Activated naive CD4-positive, alpha-beta T cell treated with anti-CD3 and anti-CD28 coated beads, Interleukin-2, amount 50 U/mL, for 24 hours (primary cell): ENCODE results near the gene PARD3B.

Experiments used
- H3K27ac Mint-ChIP-seq: one replicate; pipeline ENCODE4 v1.8.0; 2021; ENCODE audit warnings: mild to moderate bottlenecking, mixed read lengths
- H3K27me3 Mint-ChIP-seq: one replicate; pipeline ENCODE4 v1.8.0; 2021; ENCODE audit warnings: mixed read lengths
- H3K36me3 Mint-ChIP-seq: one replicate; pipeline ENCODE4 v1.8.0; 2021; ENCODE audit warnings: mixed read lengths
- H3K4me1 Mint-ChIP-seq: one replicate; pipeline ENCODE4 v1.8.0; 2021; ENCODE audit warnings: mixed read lengths
- H3K4me3 Mint-ChIP-seq: one replicate; pipeline ENCODE4 v1.8.0; 2021; ENCODE audit warnings: mild to moderate bottlenecking, mixed read lengths
- H3K9me3 Mint-ChIP-seq: one replicate; pipeline ENCODE4 v1.8.0; 2021; ENCODE audit warnings: mixed read lengths

Gene PARD3B

DNA sequence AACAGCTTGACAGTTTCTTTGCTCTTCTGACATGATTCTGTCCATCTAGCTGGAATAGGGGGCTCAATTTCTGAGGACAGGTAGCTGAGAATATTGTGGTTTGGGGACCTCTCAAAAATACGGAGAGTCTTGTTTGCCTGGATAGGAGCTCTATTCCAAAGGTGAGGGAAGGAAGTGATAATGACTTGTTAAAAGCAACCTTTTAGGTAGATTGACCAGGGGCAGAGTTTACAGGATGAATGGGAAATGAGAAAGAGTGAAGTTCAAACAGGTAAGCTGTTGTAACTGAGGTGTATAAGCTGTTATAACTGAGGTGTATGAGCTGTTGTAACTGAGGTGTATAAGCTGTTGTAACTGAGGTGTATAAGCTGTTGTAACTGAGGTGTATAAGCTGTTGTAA lies 25.1 kb downstream of the PARD3B start:
- no peak overlapping the region for H3K4me3 Mint-ChIP-seq

DNA sequence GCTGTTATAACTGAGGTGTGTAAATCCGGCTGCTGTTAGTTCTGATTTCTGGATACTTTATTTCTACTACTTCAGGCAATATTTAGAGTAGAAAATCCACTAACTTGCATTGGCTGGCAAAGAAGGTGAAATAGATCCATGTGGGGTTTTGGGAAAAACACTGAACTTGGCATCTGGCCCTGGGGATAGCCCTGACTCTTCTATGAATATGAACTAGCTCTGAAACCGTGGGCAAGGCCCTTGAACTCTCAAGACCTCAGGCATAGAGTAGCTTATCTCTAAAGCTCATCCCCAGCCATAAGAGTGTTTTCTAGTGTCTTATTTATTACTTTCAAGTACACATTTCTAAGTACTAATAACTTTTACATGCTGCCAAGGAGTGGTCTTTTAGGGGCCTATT lies 25.8 kb downstream of the PARD3B start:
- H3K4me3 Mint-ChIP-seq: no peak overlapping the region
- no peaks in the 10 kb centered on the region for H3K36me3 Mint-ChIP-seq
- no peaks in the 10 kb centered on the region for H3K4me1 Mint-ChIP-seq
- H3K9me3 Mint-ChIP-seq: no peaks in the 10 kb centered on the region
- no peak overlapping the region for H3K27ac Mint-ChIP-seq
- H3K27me3 Mint-ChIP-seq: peaks cover 2% of the 10 kb centered on the region

More for the DNA sequence above, 25.1 kb downstream of the PARD3B start:
- peaks cover 2% of the 10 kb centered on the region for H3K27me3 Mint-ChIP-seq
- H3K27ac Mint-ChIP-seq: no peak overlapping the region
- no peaks in the 10 kb centered on the region for H3K36me3 Mint-ChIP-seq
- H3K4me1 Mint-ChIP-seq: no peaks in the 10 kb centered on the region
- no peaks in the 10 kb centered on the region for H3K9me3 Mint-ChIP-seq

DNA sequence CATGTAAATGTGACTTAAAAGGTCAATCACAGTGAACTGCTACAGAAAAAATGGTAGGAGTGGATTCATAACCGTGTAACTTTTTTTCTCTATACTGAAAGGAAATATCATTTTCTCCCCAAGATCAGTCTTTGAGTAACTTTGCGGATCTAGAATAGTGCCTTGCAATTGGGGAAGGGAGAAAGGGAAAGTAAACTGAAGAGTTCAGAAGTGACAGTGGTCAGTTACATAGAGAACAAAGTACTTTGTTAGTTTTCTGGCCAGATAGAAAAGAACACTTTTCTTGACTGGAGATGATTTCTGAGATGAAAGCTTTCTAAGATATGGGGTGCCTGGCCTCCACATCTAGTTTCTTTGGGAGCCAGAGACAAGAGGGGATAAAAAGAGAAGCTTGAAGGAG lies 26.6 kb downstream of the PARD3B start:
- no peaks in the 10 kb centered on the region for H3K4me1 Mint-ChIP-seq
- no peaks in the 10 kb centered on the region for H3K9me3 Mint-ChIP-seq
- no peak overlapping the region for H3K27ac Mint-ChIP-seq
- H3K4me3 Mint-ChIP-seq: no peak overlapping the region
- H3K36me3 Mint-ChIP-seq: no peaks in the 10 kb centered on the region
- peaks cover 2% of the 10 kb centered on the region for H3K27me3 Mint-ChIP-seq

DNA sequence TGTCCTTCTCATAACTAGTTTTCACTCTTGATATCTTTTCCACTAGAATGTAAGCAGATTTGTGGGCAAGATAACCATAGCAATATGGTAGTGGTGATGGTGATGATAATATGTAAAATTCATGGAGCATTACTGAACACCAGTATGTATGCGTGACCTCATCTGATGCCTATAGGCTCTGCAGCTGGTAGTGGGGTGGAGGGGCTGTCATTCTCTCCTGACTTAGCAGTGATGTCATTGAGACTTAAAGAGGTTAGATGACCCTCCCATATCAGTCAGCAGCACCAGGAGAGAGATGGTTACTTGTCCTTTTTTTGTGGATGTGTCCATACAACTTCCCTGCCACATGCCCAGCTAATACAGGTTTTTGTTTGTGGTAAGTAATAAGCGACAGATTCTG lies 27.9 kb downstream of the PARD3B start:
- no peak overlapping the region for H3K27ac Mint-ChIP-seq
- no peaks in the 10 kb centered on the region for H3K36me3 Mint-ChIP-seq
- H3K4me1 Mint-ChIP-seq: no peaks in the 10 kb centered on the region
- no peaks in the 10 kb centered on the region for H3K9me3 Mint-ChIP-seq
- no peak overlapping the region for H3K4me3 Mint-ChIP-seq
- H3K27me3 Mint-ChIP-seq: peaks cover 2% of the 10 kb centered on the region

DNA sequence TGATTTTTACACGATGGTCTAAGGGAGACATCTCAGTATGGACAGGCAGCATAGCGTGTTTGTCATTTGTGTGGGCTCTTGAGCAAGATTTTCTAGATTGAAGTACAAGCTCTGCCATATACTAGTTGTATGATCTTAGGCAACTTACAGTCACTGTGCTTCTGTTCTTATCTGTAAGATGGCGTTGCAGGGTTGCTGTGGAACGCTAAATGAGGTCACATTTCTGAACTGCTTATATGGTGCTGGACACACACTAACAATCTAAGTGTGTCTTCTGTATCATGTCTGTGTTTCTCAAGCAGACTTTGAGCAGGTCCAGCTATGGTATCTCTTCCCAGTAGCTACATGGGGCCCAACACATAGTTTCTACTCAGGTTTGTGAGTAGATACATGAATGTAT lies 29.2 kb downstream of the PARD3B start:
- H3K4me3 Mint-ChIP-seq: no peak overlapping the region
- no peak overlapping the region for H3K27ac Mint-ChIP-seq
- H3K4me1 Mint-ChIP-seq: no peaks in the 10 kb centered on the region
- H3K9me3 Mint-ChIP-seq: no peaks in the 10 kb centered on the region
- H3K27me3 Mint-ChIP-seq: no peaks in the 10 kb centered on the region
- no peaks in the 10 kb centered on the region for H3K36me3 Mint-ChIP-seq

DNA sequence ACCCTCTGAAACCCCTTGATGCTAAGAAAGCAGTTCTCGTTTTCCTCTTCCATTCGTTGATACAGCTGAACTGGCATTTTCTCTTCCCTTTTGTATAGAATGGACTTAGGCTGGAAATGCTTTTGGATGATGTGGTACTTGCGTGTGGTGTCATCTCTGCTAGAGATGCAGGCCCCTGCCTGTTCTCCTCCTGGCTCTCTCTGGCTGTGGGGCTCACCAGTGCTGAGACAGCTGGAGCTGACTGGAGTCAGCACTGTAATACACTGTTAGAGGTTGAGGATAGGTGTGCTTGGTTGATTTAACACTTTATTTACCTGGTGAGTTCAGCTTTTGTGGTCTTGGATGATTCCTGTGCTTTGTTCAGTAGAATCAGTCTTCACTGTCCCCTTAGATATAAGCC lies 30.2 kb downstream of the PARD3B start:
- Mint-ChIP-seq H3K9me3 (no peaks in the 10 kb centered on the region), H3K27me3 (peaks cover under 1% of the 10 kb centered on the region), H3K4me1 (no peaks in the 10 kb centered on the region), H3K4me3 (no peak overlapping the region), H3K27ac (no peak overlapping the region), H3K36me3 (no peaks in the 10 kb centered on the region)

DNA sequence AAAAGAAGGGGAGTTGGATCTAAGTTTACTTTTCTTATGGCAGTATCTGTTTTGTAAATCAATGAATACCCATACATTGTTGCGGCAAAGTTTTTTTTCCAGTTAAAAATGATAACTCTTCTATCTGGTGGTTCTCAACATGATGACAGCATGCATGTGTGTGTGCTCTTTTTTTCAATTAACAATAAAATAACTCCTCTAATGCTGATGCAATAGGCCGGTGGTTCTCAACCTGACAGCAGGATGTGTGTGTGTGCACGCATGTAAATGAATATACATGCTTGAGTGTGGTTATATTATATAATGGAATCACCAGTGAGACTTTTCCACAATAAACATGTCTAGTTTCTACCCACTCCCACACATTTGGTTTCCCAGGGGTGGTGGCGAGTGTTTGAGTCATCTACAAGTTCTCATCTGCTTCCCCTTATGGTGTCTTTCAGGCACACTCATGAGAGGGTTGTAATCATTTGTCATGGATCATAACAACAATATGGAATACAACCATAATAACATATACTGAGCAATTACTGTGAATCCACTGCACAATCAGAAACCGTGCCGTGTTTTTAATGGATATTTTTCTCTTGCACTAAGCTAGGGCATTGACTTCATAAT lies 31.2 kb downstream of the PARD3B start:
- no peak overlapping the region for H3K4me3 Mint-ChIP-seq
- H3K27ac Mint-ChIP-seq: no peak overlapping the region
- H3K9me3 Mint-ChIP-seq: no peaks in the 10 kb centered on the region

DNA sequence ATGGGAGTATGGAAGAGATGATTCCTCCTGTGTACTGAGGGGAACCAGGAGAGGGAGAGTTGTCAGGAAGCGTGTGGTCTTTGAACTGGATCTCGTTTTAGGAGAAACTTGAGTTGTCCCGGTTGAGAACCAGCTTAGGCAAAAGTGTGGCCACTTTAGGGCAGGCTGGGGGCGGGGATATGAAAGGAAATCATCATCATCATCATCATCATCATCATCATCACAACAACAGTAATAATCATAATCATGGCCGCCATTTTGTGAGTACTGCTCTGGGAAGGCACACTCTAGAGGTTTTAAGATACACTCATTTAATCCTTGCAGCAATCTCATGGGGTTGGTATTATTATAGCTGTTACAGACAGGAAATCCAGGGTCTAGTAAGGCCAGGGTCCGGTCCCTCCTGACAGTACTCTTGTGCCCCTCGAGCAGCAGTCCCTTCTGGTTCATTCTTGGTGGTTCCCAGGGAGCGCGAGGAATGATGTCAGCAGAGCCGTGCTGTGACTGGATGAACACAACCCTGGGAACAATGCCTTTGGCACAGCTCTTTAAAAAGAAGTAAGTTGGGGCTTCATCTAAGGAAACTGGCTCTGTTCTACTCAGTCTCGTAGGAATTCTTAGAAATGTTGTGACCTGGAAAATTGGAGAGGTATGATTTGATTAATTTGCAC lies 33.8 kb downstream of the PARD3B start:
- no peak overlapping the region for H3K4me3 Mint-ChIP-seq
- no peaks in the 10 kb centered on the region for H3K4me1 Mint-ChIP-seq
- peaks cover 5% of the 10 kb centered on the region for H3K27me3 Mint-ChIP-seq
- no peaks in the 10 kb centered on the region for H3K9me3 Mint-ChIP-seq
- H3K27ac Mint-ChIP-seq: no peak overlapping the region
- no peaks in the 10 kb centered on the region for H3K36me3 Mint-ChIP-seq

More for the DNA sequence above, 31.2 kb downstream of the PARD3B start:
- Mint-ChIP-seq H3K27me3 (peaks cover 2% of the 10 kb centered on the region), H3K36me3 (no peaks in the 10 kb centered on the region), H3K4me1 (no peaks in the 10 kb centered on the region)

DNA sequence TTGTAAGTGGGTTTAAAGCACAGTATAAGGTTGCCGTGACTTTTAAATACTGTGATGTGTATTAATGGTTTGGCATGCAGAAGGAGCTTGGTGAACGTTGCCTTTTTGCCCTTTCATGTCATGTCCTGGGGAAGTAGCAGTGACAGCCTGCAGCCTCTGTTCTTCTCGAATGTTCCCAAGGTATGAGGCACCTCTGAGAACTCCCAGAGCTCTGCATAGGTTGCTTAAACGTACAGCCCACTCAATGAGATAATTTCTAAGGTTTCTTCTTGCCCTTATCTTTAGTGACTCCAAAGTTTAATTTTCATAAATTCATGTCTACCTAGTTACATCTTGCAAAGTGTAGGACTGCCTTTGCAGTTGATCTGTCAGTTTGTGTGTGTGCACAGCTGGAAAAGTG lies 36.7 kb downstream of the PARD3B start:
- no peak overlapping the region for H3K4me3 Mint-ChIP-seq
- no peaks in the 10 kb centered on the region for H3K9me3 Mint-ChIP-seq

DNA sequence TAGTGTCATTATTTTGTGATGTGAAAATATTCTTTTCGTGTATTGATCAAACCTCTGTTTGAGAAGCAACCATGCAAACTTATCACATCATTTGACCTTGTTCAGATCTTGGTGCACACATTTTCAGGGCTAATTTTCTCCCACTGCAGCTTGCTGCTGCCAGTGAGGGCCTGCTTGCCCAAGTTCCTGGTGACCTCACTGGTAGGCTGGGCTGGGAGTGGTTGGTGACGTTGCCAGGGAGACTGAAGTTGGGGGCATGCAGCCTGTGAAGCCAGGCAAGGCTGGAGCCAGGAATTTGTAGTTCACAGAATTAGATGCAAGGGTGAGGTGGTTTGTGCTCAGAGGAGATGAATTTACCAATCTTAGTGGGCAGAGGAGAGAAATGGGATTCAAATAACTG lies 38.5 kb downstream of the PARD3B start:
- no peak overlapping the region for H3K4me3 Mint-ChIP-seq
- no peaks in the 10 kb centered on the region for H3K4me1 Mint-ChIP-seq
- no peak overlapping the region for H3K27ac Mint-ChIP-seq
- H3K9me3 Mint-ChIP-seq: no peaks in the 10 kb centered on the region
- peaks cover 5% of the 10 kb centered on the region for H3K27me3 Mint-ChIP-seq
- H3K36me3 Mint-ChIP-seq: no peaks in the 10 kb centered on the region

More for the DNA sequence above, 36.7 kb downstream of the PARD3B start:
- Mint-ChIP-seq H3K27me3 (peaks cover 5% of the 10 kb centered on the region), H3K36me3 (no peaks in the 10 kb centered on the region), H3K4me1 (no peaks in the 10 kb centered on the region), H3K27ac (no peak overlapping the region)

DNA sequence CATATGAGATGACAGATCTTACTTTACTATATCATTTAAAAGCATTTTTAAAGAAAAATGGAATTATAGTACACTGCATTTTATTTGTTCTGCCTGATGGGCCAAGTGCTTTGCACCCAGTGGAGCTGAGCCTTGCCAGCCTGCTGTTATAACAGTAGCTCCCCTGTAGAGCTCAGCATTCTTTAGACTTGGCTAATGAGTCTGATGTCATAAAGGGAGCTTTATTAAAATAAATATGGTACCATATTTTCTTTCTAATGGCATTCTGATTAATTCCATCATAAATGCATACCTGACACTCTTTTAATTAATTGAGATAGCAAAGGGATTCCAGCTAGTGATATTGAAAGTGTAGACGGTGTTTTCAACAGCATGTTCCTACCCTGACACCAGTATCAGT lies 40.7 kb downstream of the PARD3B start:
- peaks cover 4% of the 10 kb centered on the region for H3K27me3 Mint-ChIP-seq
- no peak overlapping the region for H3K27ac Mint-ChIP-seq
- H3K36me3 Mint-ChIP-seq: no peaks in the 10 kb centered on the region
- H3K9me3 Mint-ChIP-seq: no peaks in the 10 kb centered on the region
- no peaks in the 10 kb centered on the region for H3K4me1 Mint-ChIP-seq
- no peak overlapping the region for H3K4me3 Mint-ChIP-seq

DNA sequence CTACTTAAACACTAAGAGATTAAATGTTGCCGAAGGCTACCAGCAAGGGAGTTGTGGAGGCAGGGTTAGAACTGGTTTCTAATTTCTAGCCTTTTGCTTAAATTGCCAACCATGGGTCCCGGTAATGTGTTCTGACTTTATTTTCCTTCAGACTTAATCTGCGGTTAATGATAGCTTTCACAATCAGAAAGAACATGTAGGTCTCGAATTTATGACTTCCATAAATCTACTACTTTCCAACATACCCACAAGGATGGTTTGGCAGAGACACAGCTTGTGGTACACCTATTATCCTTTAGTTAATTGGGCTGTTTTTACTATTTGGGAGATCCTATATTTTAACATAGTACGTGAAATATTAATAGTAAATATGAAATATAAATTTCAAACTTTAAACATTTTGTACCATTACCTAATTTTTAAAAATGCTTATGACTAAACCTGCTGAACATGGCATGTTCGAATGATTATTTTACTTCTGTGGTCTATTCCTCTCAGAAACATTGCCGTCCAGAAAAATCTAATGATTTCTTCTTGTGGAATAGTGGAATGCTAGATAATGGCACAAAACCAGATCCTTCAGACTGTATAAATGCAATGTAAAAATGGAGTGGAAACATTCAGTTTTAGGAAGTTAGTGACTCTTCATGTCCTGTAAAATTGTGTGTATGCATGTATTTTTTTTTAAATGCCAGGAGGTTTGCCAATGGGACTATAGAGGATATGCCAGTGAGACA lies 41.3 kb downstream of the PARD3B start:
- H3K9me3 Mint-ChIP-seq: no peaks in the 10 kb centered on the region

DNA sequence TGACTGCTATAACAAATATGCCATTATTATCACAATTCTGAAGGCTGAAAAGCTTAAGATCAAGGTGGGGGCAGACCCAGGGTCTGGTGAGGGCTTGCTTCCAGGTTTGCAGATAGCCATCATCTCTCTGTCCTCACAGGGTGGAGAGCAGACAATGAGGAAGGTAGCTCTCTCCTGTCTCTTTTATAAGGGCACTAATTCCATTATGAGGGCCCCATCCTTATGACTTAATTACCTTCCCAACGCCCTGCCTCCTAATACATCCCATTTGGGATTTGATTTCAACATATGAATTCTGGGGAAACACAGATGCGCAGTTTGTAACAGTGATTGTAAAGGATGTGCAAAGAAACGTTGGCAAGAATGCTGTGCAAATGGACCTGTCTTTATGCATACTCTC lies 44.8 kb downstream of the PARD3B start:
- Mint-ChIP-seq H3K9me3 (no peaks in the 10 kb centered on the region), H3K4me1 (no peaks in the 10 kb centered on the region), H3K27ac (no peak overlapping the region), H3K27me3 (no peaks in the 10 kb centered on the region), H3K4me3 (no peak overlapping the region), H3K36me3 (no peaks in the 10 kb centered on the region)

More for the DNA sequence above, 41.3 kb downstream of the PARD3B start:
- no peaks in the 10 kb centered on the region for H3K36me3 Mint-ChIP-seq
- no peaks in the 10 kb centered on the region for H3K4me1 Mint-ChIP-seq
- peaks cover 4% of the 10 kb centered on the region for H3K27me3 Mint-ChIP-seq
- no peak overlapping the region for H3K27ac Mint-ChIP-seq
- H3K4me3 Mint-ChIP-seq: no peak overlapping the region

DNA sequence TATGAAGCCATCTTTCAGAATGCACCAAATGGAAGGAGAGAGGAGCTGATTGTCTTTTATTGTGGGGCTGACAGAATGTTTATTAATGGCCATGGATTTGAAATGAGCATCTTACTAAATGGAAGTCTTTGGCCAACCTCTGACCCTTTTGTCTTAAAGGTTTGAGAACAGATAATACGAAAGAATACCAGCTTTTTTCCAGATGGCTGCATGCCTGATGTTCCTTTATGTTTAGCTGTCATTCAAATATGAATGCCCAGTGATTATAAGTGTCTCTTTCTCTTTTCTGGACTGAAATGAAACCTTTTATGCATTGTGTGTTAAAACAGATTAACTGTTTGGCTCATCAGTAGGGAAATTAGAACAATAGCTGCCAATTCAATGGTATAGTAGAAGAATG lies 46.0 kb downstream of the PARD3B start:
- Mint-ChIP-seq H3K9me3 (no peaks in the 10 kb centered on the region), H3K27me3 (no peaks in the 10 kb centered on the region), H3K27ac (no peak overlapping the region), H3K36me3 (no peaks in the 10 kb centered on the region), H3K4me3 (no peak overlapping the region), H3K4me1 (no peaks in the 10 kb centered on the region)

DNA sequence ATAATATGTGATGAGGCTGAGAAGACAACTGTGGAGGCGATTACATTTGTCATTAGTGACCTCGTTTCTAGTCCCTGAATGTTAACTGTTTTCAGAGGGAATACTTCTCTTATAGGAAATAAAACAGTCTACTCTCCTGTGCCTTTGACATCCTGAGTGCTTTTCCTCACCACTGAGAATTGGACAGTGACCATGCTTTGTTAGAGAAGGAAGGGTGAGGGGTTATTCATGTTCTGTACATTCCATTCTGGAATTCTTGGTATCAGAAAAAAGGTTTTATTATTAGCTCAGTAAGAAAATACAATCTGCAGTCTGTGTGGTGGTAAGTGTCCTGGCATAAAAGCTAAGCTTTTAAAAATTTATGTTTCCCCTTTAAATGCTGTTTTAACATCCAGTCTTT lies 58.8 kb downstream of the PARD3B start:
- H3K9me3 Mint-ChIP-seq: no peaks in the 10 kb centered on the region
- no peak overlapping the region for H3K27ac Mint-ChIP-seq
- H3K36me3 Mint-ChIP-seq: no peaks in the 10 kb centered on the region
- H3K27me3 Mint-ChIP-seq: peaks cover 13% of the 10 kb centered on the region
- no peaks in the 10 kb centered on the region for H3K4me1 Mint-ChIP-seq
- no peak overlapping the region for H3K4me3 Mint-ChIP-seq

DNA sequence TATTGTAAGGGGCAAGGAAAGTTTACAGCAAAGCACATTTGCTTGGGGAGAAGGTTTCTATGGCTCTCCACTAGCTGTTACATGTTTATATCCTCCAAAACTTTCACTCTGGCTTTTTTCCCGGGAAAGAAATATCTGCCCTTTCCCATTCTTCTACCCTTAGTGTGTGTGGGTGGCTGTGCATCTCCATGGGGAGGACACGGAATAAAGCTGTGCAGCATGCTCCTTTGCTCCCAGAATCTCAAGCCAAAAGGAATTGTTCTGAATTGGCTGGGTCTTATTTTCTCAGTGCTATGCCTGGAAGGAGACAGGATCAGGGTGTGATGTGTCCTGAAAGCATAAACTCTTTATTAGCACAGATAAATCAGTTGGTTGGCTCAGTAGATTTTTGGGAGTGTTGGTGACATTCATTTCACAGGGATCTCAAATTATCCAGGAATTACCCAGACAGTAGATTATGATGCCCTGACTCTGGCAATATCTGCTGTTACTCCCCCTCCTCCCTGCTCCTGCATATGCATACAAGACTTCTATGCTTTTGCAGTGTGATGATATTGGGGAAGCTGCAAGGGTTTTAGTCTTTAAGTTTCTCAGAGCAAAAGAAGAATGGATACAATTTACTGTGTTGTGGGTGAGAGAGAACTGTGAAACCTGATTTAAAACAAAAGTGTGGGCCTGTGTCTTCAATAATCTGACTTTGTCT lies 63.1 kb downstream of the PARD3B start:
- Mint-ChIP-seq H3K9me3 (no peaks in the 10 kb centered on the region), H3K27ac (no peak overlapping the region), H3K36me3 (no peaks in the 10 kb centered on the region), H3K4me3 (no peak overlapping the region), H3K4me1 (no peaks in the 10 kb centered on the region), H3K27me3 (no peaks in the 10 kb centered on the region)
